Stimulated activated naive CD4-positive, alpha-beta T cell (primary cell): ENCODE results near the gene ANXA3.
"Not testable (repeated sequence)": the region's sequence is repeated elsewhere in the genome, so short reads cannot be mapped to it uniquely, and the experiment has no call there.

ENCODE experiments used
- DNase-seq, 6 experiments: peaks; one replicate each; lab custom pipeline; 2025; lab: John Stamatoyannopoulos, UW

The ANXA3 gene

GRCh38 chr4:78543424-78544125 lies 8.0 kb upstream of the ANXA3 start:
- DNase-seq: no peak

- no peak for DNase-seq
These were observed 6.9 kb upstream of the ANXA3 start for GRCh38 chr4:78544678-78545077.

GRCh38 chr4:78545275-78546246 lies 6.0 kb upstream of the ANXA3 start:
- DNase-seq: no peak

GRCh38 chr4:78547899-78548298 lies 3.7 kb upstream of the ANXA3 start:
- not testable (repeated sequence) for DNase-seq

- not testable (repeated sequence) for DNase-seq
These were observed 2.7 kb upstream of the ANXA3 start for GRCh38 chr4:78548889-78549288.

GRCh38 chr4:78552389-78553042 lies 946 bp downstream of the ANXA3 start:
- DNase-seq: no peak

GRCh38 chr4:78553043-78553396 lies 1.4 kb downstream of the ANXA3 start:
- DNase-seq: no peak

- DNase-seq: no peak
These were observed 2.0 kb downstream of the ANXA3 start for GRCh38 chr4:78553529-78554060.

- no peak for DNase-seq
These were observed 5.1 kb downstream of the ANXA3 start for GRCh38 chr4:78556665-78557064.

- DNase-seq: no peak
These were observed 6.3 kb downstream of the ANXA3 start for GRCh38 chr4:78557841-78558240.

GRCh38 chr4:78558410-78558809 lies 6.8 kb downstream of the ANXA3 start:
- no peak for DNase-seq

- no peak for DNase-seq
These were observed 8.9 kb downstream of the ANXA3 start for GRCh38 chr4:78560296-78560963.

- DNase-seq: no peak
These were observed 10.1 kb downstream of the ANXA3 start for GRCh38 chr4:78561677-78562076.

- DNase-seq: no peak
These were observed 11.1 kb downstream of the ANXA3 start for GRCh38 chr4:78562687-78563086.

GRCh38 chr4:78565971-78566372 lies 14.4 kb downstream of the ANXA3 start:
- DNase-seq: no peak

- no peak for DNase-seq
These were observed 15.4 kb downstream of the ANXA3 start for GRCh38 chr4:78566834-78567499.

GRCh38 chr4:78567500-78568060 lies 16.0 kb downstream of the ANXA3 start:
- DNase-seq: no peak

GRCh38 chr4:78568640-78569305 lies 17.2 kb downstream of the ANXA3 start:
- no peak for DNase-seq

GRCh38 chr4:78569306-78569821 lies 17.8 kb downstream of the ANXA3 start:
- DNase-seq: no peak

GRCh38 chr4:78570117-78570516 lies 18.5 kb downstream of the ANXA3 start:
- DNase-seq: no peak
